GM12872 (cell line): ENCODE results near the gene ZFAND4.

Experiments
- TF ChIP-seq, protein P1 (sequence below): IDR thresholded peaks from 3 replicates; pipeline ENCODE4 v1.5.1; 2011; ENCODE audit warnings: low read depth, mild to moderate bottlenecking, low read length, moderate library complexity; ENCODE audit not compliant: insufficient read depth

ZFAND4 gene

DNA sequence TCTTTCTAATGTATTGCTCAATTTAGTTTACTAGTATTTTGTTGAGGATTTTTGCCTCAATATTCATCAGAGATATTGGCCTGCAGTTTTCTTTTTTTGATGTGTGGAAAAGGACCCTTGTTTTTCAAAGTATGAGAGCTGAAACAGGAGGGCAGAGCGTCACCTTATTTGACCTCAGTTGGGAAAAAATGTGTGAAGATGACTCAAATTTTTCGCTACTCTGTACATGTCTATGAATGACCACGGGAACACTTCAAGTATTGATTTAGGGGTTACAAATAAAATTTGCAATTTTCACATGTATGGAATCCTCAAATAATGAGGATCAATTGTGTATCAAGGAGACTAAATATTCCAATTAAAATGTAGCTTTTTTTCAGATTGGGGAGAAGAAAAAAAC, 103.1 kb downstream of the ZFAND4 start:
- TF ChIP-seq, protein P1, sequence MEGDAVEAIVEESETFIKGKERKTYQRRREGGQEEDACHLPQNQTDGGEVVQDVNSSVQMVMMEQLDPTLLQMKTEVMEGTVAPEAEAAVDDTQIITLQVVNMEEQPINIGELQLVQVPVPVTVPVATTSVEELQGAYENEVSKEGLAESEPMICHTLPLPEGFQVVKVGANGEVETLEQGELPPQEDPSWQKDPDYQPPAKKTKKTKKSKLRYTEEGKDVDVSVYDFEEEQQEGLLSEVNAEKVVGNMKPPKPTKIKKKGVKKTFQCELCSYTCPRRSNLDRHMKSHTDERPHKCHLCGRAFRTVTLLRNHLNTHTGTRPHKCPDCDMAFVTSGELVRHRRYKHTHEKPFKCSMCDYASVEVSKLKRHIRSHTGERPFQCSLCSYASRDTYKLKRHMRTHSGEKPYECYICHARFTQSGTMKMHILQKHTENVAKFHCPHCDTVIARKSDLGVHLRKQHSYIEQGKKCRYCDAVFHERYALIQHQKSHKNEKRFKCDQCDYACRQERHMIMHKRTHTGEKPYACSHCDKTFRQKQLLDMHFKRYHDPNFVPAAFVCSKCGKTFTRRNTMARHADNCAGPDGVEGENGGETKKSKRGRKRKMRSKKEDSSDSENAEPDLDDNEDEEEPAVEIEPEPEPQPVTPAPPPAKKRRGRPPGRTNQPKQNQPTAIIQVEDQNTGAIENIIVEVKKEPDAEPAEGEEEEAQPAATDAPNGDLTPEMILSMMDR, result no peak

DNA sequence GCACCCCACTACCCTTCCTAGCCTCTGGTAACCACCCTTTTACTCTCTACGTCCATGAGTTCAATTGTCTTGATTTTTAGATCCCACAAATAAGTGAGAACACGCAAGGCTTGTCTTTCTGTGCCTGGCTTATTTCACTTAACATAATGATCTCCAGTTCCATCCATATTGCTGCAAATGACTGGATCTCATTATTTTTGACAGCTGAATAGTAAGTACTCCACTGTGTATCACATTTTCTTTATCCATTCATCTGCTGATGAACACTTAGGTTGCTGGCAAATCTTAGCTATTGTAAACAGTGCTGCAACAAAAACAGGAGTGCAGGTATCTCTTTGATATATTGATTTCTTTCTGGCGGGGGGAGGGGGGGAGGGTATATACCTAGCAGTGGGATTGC, 106.2 kb downstream of the ZFAND4 start:
- TF ChIP-seq, protein P1, result no peak
